Tibial artery (tissue), 4 donors: ENCODE data around the gene DMBT1.

Experiments used
- DNase-seq, 2 donors: peaks; one replicate each; pipeline ENCODE4 v3.0.0-alpha.2; 2019
- H3K27ac ChIP-seq, 2 donors: fragments of 200-600 bp; sonication (generic) in 1 of 2; 1 replicate in 1 of 2; 2 replicates in 1 of 2; pipeline ENCODE4 v1.5.1; 2018 to 2019; ENCODE audit warnings: mild to moderate bottlenecking in 1 of 2
- H3K27me3 ChIP-seq, 2 donors: fragments of 200-600 bp; sonication (generic) in 1 of 2; one replicate each; pipeline versions ENCODE4 v1.5.1 to v1.6.0; 2016 to 2019
- H3K36me3 ChIP-seq, 3 donors: fragments of 200-600 bp; sonication (generic) in 2 of 3; one replicate each; pipeline ENCODE4 v1.5.1; 2016 to 2019; ENCODE audit warnings: mild to moderate bottlenecking in 2 of 3
- H3K4me1 ChIP-seq, 4 donors: fragments of 200-600 bp; sonication (generic) in 2 of 4; 1 replicate in 3 of 4; 2 replicates in 1 of 4; pipeline ENCODE4 v1.5.1; 2016 to 2019
- H3K4me3 ChIP-seq, 2 donors: fragments of 200-600 bp; sonication (generic) in 1 of 2; 1 replicate in 1 of 2; 2 replicates in 1 of 2; pipeline ENCODE4 v1.5.1; 2018 to 2019; ENCODE audit warnings: mild to moderate bottlenecking in 2 of 2
- H3K9me3 ChIP-seq, 3 donors: fragments of 200-600 bp; sonication (generic) in 1 of 3; one replicate each; pipeline ENCODE4 v1.5.1; 2016 to 2019
- intact Hi-C: fragments of 100-400 bp; cut with DNase I; formaldehyde crosslinking; loops from one replicate; pipeline ENCODE4 v1.15.0; 2023; ENCODE audit warnings: low total_unique reads
- TF ChIP-seq, protein P1 (sequence below), 2 experiments: fragments of 200-600 bp in 1 of 2; fragments of 450-650 bp in 1 of 2; IDR thresholded peaks; one replicate each; pipeline ENCODE4 v1.5.1; 2017 to 2019; ENCODE audit warnings: antibody characterized with exemption in 2 of 2, mild to moderate bottlenecking in 1 of 2, moderate library complexity in 1 of 2

DMBT1 gene

DNA sequence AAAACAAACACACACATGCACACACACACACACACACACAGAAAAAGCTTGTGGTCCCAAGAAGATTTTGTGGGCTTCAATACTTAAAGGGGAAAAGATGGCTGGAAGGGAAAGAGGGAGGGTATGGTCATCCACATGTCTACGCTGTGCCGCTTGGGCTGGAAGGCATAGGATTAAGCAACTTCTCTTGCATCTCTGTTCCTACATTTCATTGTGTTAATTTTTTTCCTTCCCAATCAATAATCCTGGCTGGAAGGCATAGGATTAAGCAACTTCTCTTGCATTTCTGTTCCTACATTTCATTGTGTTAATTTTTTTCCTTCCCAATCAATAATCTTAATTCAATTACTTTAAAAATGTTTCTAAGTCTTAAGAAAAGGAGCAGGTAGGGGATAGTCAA lies 108.5 kb downstream of the DMBT1 start:
- TF ChIP-seq, protein P1, sequence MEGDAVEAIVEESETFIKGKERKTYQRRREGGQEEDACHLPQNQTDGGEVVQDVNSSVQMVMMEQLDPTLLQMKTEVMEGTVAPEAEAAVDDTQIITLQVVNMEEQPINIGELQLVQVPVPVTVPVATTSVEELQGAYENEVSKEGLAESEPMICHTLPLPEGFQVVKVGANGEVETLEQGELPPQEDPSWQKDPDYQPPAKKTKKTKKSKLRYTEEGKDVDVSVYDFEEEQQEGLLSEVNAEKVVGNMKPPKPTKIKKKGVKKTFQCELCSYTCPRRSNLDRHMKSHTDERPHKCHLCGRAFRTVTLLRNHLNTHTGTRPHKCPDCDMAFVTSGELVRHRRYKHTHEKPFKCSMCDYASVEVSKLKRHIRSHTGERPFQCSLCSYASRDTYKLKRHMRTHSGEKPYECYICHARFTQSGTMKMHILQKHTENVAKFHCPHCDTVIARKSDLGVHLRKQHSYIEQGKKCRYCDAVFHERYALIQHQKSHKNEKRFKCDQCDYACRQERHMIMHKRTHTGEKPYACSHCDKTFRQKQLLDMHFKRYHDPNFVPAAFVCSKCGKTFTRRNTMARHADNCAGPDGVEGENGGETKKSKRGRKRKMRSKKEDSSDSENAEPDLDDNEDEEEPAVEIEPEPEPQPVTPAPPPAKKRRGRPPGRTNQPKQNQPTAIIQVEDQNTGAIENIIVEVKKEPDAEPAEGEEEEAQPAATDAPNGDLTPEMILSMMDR (IDR thresholded peaks at IDR 0.05) = no peak
- Histone ChIP-seq H3K36me3 (no peaks in the 10 kb centered on the region), H3K27me3 (peaks cover 0 to 9% of the 10 kb centered on the region in 2 donors), H3K4me1 (no peaks in the 10 kb centered on the region), H3K4me3 (no peak overlapping the region), H3K27ac (no peak overlapping the region), H3K9me3 (no peaks in the 10 kb centered on the region)
- DNase-seq = no peak
- intact Hi-C loops = no loop called here

DNA sequence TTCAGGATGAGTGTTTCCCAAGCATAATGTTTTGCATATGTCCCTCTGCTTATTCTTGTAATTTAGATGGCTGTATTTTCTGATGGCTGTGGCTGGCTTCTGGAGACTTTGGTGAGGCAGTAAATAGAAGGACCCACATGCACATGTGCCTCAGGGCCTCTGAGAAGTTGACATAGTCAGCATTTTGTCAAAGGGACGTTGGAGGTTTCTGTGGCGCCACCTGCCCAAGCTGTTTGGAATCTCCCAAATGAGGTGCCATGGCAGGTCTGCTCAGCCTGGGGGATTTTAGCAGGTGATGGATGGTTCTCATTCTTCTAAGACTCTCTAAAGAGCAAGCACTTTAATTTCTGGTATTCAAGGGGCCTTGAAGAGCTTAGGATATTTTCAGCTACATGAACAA lies 109.3 kb downstream of the DMBT1 start:
- intact Hi-C loops = no loop called here
- H3K4me1 ChIP-seq = no peaks in the 10 kb centered on the region
- no peak overlapping the region for H3K27ac ChIP-seq
- H3K4me3 ChIP-seq = no peak overlapping the region
- H3K36me3 ChIP-seq = no peaks in the 10 kb centered on the region
- DNase-seq = no peak
- no peaks in the 10 kb centered on the region for H3K9me3 ChIP-seq
- TF ChIP-seq, protein P1 (IDR thresholded peaks at IDR 0.05) = no peak
- H3K27me3 ChIP-seq = peaks cover 0 to 5% of the 10 kb centered on the region in 2 donors

DNA sequence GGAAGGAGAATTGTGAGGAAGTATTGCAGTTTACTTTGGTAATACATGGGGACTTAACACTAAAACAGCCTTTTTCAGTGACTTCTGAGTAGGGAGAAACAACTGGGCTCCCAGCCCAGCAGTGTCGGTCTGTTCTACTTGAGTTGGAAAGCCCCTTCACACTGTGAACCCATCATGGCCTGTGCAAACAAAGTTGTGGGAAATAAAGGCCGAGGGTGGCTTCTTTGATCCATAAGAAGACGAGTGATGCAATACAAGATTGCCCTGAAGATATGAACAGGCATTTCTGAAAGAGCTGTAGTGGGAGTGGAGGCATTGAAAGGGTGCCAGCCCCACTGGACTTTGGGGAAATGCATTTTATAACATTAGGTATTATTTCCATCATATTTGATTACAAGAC lies 110.8 kb downstream of the DMBT1 start:
- DNase-seq = no peak
- intact Hi-C loops = no loop called here
- Histone ChIP-seq H3K4me1 (no peaks in the 10 kb centered on the region), H3K36me3 (no peaks in the 10 kb centered on the region), H3K4me3 (no peak overlapping the region), H3K27ac (no peak overlapping the region), H3K9me3 (no peaks in the 10 kb centered on the region), H3K27me3 (no peaks in the 10 kb centered on the region)
- TF ChIP-seq, protein P1 (IDR thresholded peaks at IDR 0.05) = no peak

DNA sequence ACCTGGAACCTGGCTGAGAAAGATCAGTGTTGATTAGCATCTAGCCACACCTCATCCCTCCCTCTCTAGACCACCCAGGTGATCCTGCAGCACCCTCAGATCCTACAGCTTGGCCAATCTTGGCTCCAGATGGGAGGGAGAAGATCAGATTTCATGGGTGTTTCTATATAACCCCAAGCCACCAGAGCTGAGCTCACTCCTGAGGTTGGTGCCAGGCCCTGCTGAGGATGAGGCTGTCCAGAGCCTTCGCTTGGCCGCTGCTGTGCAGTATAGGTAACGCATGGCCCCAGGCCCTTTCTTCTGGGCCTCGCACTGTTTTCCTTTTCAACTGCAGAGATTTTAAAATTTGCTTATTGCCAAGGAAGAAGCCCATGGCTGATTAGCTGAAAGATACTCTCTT lies 112.1 kb downstream of the DMBT1 start:
- Histone ChIP-seq H3K27ac (no peak overlapping the region), H3K36me3 (no peaks in the 10 kb centered on the region), H3K4me1 (no peaks in the 10 kb centered on the region), H3K4me3 (no peak overlapping the region), H3K9me3 (no peaks in the 10 kb centered on the region), H3K27me3 (no peaks in the 10 kb centered on the region)
- DNase-seq = no peak
- TF ChIP-seq, protein P1 (IDR thresholded peaks at IDR 0.05) = no peak
- intact Hi-C loops = no loop called here

DNA sequence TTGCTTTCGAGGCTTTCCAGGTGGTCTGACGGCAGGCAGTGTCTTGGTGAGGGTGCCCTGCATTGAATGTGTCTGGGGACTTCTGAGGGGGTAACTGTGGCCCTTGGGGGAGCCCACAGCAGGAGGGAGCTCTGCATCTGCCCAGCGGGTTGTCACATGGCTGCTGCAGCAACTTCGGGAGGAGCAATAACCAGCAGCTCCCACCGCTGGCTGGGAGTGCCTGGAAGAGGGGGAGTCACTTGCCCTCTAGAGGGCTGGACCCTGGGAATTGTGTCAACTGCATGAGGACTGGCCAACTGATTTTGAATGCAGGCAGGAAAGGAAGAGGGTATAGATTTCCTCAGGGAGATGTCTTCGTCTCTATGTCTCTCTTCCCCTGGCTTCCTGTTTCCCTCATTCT lies 112.7 kb downstream of the DMBT1 start:
- DNase-seq = no peak
- H3K27me3 ChIP-seq = no peaks in the 10 kb centered on the region
- intact Hi-C loops = no loop called here
- TF ChIP-seq, protein P1 (IDR thresholded peaks at IDR 0.05) = no peak
- H3K4me1 ChIP-seq = peaks cover 0 to 2% (median 0%) of the 10 kb centered on the region in 4 donors
- H3K36me3 ChIP-seq = no peaks in the 10 kb centered on the region
- no peaks in the 10 kb centered on the region for H3K9me3 ChIP-seq
- no peak overlapping the region for H3K27ac ChIP-seq
- no peak overlapping the region for H3K4me3 ChIP-seq

DNA sequence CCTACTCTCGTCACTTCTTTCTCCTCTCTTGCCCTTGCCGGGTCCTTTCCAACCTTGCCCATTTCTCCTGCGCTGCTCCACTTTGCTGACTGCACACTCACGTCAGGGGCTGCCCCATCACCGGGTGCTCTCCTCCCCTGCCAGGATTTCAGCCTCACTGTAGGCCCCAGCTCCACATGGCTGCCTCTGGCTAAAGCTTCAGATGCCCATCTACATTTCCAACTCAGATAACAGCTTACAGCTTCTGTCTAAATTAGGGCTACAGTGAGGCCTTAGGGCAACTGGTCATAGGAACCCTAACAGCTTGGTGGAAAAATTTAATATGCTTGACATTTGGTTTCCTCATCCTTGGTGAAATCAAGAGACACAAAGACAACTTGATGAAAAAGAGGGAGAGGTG lies 113.2 kb downstream of the DMBT1 start:
- H3K4me1 ChIP-seq = peaks cover 0 to 4% (median 0%) of the 10 kb centered on the region in 4 donors
- H3K4me3 ChIP-seq = no peak overlapping the region
- H3K27ac ChIP-seq = no peak overlapping the region
- no peaks in the 10 kb centered on the region for H3K9me3 ChIP-seq
- no peak for DNase-seq
- intact Hi-C loops = no loop called here
- TF ChIP-seq, protein P1 (IDR thresholded peaks at IDR 0.05) = no peak
- no peaks in the 10 kb centered on the region for H3K36me3 ChIP-seq
- no peaks in the 10 kb centered on the region for H3K27me3 ChIP-seq
